Dermis blood vessel endothelial cell (primary cell): ENCODE data around the gene ADGRL1. TPM values are rescaled to one million over a fixed set of nuclear protein-coding genes. Genes with fewer than 3 reads are reported as not detected.
A peak's percentile ranks its signal among the peaks of the same experiment; 100 is the strongest.

ENCODE experiments used
- DNase-seq: peaks from one replicate; pipeline ENCODE4 v3.0.0; 2010
- total RNA-seq: library from RNA; depleted of rRNA; stranded (reverse); fragments of >200 nt; gene quantifications from 2 replicates; pipeline ENCODE4 v1.2.3, GENCODE V29; 2014

The ADGRL1 gene
- total RNA-seq, 1 donor from 2014 or later = 5.1 TPM

GRCh38 chr19:14112051-14112808 lies 93.7 kb downstream of the ADGRL1 start:
- DNase-seq = no peak

DNA sequence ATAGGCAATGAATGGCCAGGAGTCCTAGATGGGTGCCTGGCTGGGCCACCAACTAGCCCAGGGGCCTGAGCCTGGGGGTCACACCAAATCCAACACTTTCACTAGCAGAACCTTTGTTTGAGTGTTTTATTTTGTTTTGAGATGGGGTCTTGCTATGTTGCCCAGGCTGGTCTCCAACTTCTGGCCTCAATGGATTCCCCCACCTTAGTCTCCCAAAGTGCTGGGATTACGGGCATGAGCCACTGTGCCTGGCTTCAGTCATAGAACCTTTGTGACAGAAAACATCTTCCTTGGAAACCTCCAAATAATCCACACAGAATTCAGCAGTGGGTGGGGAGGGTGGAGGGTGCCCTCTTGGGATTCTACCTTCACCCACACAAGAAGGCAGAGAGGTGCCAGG lies 94.5 kb downstream of the ADGRL1 start:
- no peak for DNase-seq

DNA sequence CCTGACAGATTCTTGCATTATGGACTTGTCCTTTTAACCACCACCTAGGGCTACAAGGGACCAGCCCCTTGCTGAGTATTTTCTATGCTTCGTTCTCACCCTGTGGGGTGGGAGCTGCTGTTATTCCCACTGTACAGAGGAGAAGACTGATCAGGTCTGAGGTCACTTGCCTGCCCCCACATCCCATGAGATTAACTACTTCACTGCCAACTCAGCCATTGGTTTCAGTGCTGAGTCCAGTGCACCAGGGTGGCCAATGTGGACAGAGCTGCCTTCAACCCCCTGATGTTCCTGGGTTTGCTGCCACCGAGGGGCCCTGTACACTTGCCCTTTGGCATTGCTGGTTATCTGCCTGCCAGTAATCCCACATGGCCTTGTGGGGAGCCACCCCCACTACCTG lies 95.3 kb downstream of the ADGRL1 start:
- no peak for DNase-seq

- peak; percentile 91 for DNase-seq
Measured at GRCh38 chr19:14107581-14108461, 98.1 kb downstream of the ADGRL1 start.

DNA sequence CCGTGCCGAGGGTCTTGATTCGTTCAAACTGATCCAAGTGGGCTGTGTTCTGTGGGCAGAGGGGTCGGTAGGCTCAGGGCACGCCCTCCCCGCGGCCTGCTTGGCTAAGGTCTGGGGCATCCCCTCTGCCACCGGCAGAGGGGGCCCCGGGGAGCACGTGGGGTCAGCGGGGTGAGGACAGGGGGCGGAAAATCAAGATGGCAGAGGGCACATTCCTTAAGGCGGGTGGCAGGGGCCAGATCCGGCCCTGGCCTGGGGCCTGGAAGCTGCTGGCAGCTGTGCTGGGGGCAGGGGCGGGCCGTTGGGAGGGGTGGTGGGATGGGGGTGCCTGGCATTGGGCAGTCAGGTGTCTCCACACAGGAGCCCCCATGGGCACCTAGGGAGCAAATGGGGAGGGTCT lies 99.1 kb downstream of the ADGRL1 start:
- no peak for DNase-seq

GRCh38 chr19:14105680-14106079 lies 100.3 kb downstream of the ADGRL1 start:
- no peak for DNase-seq

- DNase-seq = no peak
Measured at GRCh38 chr19:14103310-14103709, 102.7 kb downstream of the ADGRL1 start.

DNA sequence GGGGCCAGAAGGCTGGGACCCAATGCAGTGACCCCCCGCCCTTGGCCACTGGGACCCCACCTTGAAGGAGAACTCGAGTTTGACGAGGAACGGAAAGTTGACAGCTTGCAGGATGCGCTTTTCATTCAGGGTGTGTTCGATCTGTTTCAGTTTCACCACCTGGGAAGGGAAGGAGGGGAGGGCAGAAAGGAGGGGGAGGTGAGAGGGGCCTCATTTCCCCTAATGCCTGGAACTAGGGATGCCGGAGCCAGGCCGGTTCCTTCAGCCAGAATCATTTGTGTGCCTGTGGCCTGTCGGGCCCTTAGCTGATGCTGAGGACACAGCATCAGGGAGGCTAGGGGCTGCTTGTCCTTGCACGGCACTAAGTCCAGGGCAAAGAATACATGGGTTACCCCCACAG lies 103.2 kb downstream of the ADGRL1 start:
- no peak for DNase-seq

DNA sequence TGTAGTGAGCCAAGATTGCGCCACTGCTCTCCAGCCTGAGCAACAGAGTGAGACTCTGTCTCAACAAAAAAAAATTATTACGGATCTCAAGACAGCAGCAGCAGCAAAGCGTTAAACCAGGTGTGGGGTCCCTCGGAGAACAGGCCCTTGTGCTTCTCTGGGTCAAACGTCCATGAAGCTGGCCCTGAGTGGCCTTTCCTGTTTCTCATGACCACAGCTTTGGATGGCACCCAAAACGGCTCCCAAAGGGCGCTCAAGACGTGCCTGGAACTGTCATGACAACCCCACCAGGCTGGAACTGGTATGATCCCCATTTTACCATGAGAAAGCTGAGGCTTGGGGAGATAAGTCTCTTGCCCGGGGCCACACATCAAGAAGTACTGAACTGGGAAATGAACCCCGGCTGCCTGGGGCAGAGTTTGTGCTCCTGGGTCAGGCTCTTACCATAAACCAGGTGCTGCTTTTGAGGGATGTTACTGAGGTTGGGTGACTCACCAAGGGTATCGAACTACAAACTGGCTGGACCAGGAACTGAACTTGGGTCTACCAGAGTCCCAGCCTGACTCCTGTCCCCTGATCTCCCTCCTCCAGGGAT lies 103.8 kb downstream of the ADGRL1 start:
- DNase-seq = no peak

DNA sequence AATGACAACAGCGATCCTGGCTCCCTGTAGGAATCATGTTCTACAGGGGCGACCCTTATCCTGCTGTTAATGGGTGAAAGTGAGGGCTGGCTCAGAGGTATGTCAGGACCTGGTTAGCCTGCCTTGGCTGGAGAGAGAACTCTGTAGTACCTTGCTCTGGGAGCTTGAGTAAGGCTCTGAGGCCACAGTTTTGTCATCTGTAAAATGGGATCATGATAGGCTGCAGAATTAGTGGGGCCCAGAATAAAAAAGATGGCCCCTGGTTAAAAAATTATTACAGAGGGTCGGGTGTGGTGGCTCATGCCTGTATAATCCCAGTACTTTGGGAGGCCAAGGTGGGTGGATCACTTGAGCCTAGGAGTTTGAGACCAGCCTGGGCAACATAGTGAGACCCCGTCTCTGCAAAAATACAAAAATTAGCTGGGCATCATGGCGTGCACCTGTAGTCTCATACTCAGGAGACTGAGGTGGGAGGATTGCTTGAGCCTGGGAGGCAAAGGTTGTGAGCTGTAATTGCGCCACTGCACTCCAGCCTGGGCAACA lies 104.9 kb downstream of the ADGRL1 start:
- DNase-seq = no peak

Other genes with a start within 250 kb of the ADGRL1 start
- gene RFX1, start 199.8 kb downstream of the ADGRL1 start, total RNA-seq = 2.0 and 7.5 TPM in 2 replicates
- not detected in 2 replicates for gene RLN3, start 178.0 kb downstream of the ADGRL1 start, total RNA-seq
- 4.5 and 11.4 TPM in 2 replicates for gene IL27RA, start 174.4 kb downstream of the ADGRL1 start, total RNA-seq
- not detected in 2 replicates for gene PALM3, start 144.1 kb downstream of the ADGRL1 start, total RNA-seq
- under 0.01 and 0.19 TPM in 2 replicates for gene MISP3, start 133.4 kb downstream of the ADGRL1 start, total RNA-seq
- gene C19orf67, start 120.4 kb downstream of the ADGRL1 start, total RNA-seq = not detected in 2 replicates
- 22.3 and 25.2 TPM in 2 replicates for gene SAMD1, start 115.4 kb downstream of the ADGRL1 start, total RNA-seq
- gene PRKACA, start 88.4 kb downstream of the ADGRL1 start, total RNA-seq = 42.7 and 92.6 TPM in 2 replicates
- gene ASF1B, start 69.6 kb downstream of the ADGRL1 start, total RNA-seq = 11.4 and 26.8 TPM in 2 replicates
- gene ADGRE5, start 175.3 kb upstream of the ADGRL1 start, total RNA-seq = 5.3 and 12.7 TPM in 2 replicates
- gene DDX39A, start 213.2 kb upstream of the ADGRL1 start, total RNA-seq = 104 and 123 TPM in 2 replicates
- 282 and 439 TPM in 2 replicates for gene PKN1, start 227.1 kb upstream of the ADGRL1 start, total RNA-seq